ENCODE measurements around the gene TMEM26.
"Not testable (repeated sequence)": the region's sequence is repeated elsewhere in the genome, so short reads cannot be mapped to it uniquely, and the experiment has no call there.

Gene TMEM26

DNA sequence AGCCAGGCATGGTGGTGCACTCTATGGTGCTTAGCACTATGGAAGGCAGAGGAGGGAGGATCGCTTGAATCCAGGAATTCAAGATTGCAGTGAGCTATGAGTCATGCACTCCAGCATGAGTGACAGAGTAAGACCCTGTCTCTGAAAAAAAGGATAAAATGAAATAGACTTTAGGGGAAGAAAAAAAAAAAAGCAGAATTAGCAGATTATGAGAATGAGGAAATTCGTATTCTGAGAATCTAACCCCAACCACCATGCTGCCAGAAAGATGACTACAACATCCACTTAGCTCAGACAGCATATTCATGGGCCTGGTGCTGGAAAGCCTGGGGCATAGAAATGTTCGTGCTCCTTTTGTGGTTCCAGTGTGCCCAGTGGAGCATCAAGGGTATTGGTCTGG, 63.3 kb downstream of the TMEM26 start:
- no peak overlapping the region for H3K4me3 ChIP-seq (ENCODE audit: low read length)
- no peaks in the 10 kb centered on the region for H3K27me3 ChIP-seq (ENCODE audit: control insufficient read depth, insufficient read depth, low read length)
- no peaks in the 10 kb centered on the region for H3K9me3 ChIP-seq (ENCODE audit: control insufficient read depth, low read length)
- H3K36me3 ChIP-seq (ENCODE audit: control insufficient read depth, insufficient read depth, low read length) = no peaks in the 10 kb centered on the region
- no peak overlapping the region for H3K9ac ChIP-seq (ENCODE audit: low read length)
- H3K4me1 ChIP-seq (ENCODE audit: control insufficient read depth, insufficient read depth, low read length) = no peaks in the 10 kb centered on the region

DNA sequence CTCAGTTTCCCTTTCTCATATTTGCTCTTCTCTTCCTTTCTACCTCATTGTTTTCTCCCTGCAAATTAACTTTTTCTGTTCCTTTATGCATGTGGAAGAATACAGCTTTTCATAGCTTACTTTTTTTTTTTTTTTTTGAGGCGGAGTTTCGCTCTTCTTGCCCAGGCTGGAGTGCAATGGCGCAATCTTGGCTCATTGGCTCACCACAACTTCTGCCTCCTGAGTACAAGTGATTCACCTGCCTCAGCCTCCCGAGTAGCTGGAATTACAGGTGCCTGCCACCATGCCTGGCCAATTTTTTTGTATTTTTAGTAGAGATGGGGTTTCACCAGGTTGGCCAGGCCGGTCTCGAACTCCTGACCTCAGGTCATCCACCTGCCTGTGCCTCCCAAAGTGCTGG, 64.2 kb downstream of the TMEM26 start:
- not testable (repeated sequence) for H3K4me1 ChIP-seq (ENCODE audit: control insufficient read depth, insufficient read depth, low read length); H3K4me3 ChIP-seq (ENCODE audit: low read length); H3K27me3 ChIP-seq (ENCODE audit: control insufficient read depth, insufficient read depth, low read length); H3K36me3 ChIP-seq (ENCODE audit: control insufficient read depth, insufficient read depth, low read length); H3K9ac ChIP-seq (ENCODE audit: low read length); H3K9me3 ChIP-seq (ENCODE audit: control insufficient read depth, low read length)

DNA sequence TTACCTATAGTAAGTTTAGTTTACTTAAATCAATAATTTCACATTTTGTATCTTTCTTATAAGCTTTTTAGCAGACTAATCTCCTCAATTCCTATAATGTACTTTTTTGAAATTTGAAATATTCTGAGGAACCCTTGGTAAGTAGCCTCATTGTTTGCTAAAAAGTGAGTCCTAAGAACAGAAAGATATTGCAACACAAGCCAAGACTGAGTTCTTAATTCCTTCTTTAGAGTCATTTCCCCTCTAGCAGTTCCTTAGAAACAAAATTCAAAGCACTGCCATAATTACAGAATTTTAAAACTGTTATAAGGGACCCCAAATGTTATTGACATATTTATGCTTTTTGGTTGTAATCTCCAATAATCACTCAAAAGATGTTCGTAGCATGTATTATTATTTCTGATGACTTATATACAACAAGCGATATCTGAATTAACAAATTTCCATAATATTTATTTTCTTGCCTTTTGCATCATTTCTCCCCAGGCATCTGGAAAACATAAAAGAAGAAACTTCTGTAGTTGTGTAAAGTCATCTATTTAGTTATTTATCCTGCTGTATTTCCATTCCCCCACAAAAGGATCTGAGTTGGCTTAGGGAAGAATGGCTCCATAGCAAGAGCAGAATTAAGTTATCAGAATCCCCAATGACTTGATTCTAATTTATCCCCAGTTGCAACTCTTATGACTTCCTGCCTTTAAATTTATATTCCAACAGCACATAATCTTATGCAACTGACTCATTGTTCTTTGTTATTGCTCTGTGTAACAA, 67.8 kb downstream of the TMEM26 start:
- H3K27me3 ChIP-seq (ENCODE audit: control insufficient read depth, insufficient read depth, low read length) = no peaks in the 10 kb centered on the region

DNA sequence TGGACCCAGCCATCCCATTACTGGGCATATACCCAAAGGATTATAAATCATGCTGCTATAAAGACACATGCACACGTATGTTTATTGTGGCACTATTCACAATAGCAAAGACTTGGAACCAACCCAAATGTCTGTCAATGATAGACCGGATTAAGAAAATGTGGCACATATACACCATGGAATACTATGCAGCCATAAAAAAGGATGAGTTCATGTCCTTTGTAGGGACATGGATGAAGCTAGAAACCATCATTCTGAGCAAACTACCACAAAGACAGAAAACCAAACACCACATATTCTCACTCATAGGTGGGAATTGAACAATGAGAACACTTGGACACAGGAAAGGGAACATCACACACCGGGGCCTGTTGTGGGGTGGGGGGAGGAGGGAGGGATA, 72.0 kb downstream of the TMEM26 start:
- H3K4me3 ChIP-seq (ENCODE audit: low read length) = not testable (repeated sequence)

More for the DNA sequence above, 67.8 kb downstream of the TMEM26 start:
- H3K9me3 ChIP-seq (ENCODE audit: control insufficient read depth, low read length) = no peaks in the 10 kb centered on the region
- H3K36me3 ChIP-seq (ENCODE audit: control insufficient read depth, insufficient read depth, low read length) = no peaks in the 10 kb centered on the region
- H3K9ac ChIP-seq (ENCODE audit: low read length) = no peak overlapping the region
- H3K4me3 ChIP-seq (ENCODE audit: low read length) = no peak overlapping the region
- no peaks in the 10 kb centered on the region for H3K4me1 ChIP-seq (ENCODE audit: control insufficient read depth, insufficient read depth, low read length)

DNA sequence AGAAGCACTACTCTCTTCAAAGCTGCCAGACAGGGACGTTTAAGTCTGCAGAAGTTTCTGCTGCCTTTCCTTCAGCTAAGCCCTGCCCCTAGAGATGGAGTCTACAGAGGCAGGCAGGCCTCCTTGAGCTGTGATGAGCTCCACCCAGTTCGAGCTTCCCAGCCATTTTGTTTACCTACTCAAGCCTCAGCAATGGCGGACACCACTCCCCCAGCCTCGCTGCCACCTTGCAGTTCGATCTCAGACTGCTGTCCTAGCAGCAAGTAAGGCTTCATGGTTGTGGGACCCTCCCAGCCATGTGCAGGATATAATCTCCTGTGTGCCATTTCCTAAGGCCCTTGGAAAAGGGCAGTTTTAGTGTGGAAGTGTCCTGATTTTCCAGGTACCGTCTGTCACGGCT, 74.3 kb downstream of the TMEM26 start:
- Histone ChIP-seq H3K27me3 (ENCODE audit: control insufficient read depth, insufficient read depth, low read length) (no peaks in the 10 kb centered on the region), H3K4me3 (ENCODE audit: low read length) (no peak overlapping the region), H3K9ac (ENCODE audit: low read length) (no peak overlapping the region), H3K4me1 (ENCODE audit: control insufficient read depth, insufficient read depth, low read length) (no peaks in the 10 kb centered on the region), H3K36me3 (ENCODE audit: control insufficient read depth, insufficient read depth, low read length) (no peaks in the 10 kb centered on the region), H3K9me3 (ENCODE audit: control insufficient read depth, low read length) (no peaks in the 10 kb centered on the region)

More for the DNA sequence above, 72.0 kb downstream of the TMEM26 start:
- not testable (repeated sequence) for H3K27me3 ChIP-seq (ENCODE audit: control insufficient read depth, insufficient read depth, low read length); H3K36me3 ChIP-seq (ENCODE audit: control insufficient read depth, insufficient read depth, low read length); H3K9me3 ChIP-seq (ENCODE audit: control insufficient read depth, low read length); H3K9ac ChIP-seq (ENCODE audit: low read length); H3K4me1 ChIP-seq (ENCODE audit: control insufficient read depth, insufficient read depth, low read length)

DNA sequence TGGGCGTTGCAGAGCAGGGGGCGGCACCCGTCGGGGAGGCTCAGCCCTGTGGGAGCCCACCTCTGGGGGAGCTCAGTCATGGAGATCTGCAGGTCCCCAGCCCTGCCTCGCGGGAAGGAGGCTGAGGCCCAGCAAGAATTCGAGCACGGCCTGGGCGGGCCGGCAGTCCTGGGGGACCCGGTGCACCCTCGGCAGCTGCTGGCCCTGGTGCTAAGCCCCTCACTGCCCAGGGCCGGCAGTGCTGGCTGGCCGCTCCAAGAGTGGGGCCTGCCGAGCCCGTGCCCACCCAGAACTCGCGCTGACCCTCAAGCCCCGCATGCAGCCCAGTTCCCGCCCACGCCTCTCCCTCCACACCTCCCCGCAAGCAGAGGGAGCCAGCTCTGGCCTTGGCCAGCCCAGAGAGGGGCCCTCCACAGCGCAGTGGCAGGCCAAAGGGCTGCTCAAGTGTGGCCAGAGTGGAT, 76.2 kb downstream of the TMEM26 start:
- Histone ChIP-seq H3K9me3 (ENCODE audit: control insufficient read depth, low read length) (no peaks in the 10 kb centered on the region), H3K4me3 (ENCODE audit: low read length) (no peak overlapping the region), H3K4me1 (ENCODE audit: control insufficient read depth, insufficient read depth, low read length) (no peaks in the 10 kb centered on the region), H3K27me3 (ENCODE audit: control insufficient read depth, insufficient read depth, low read length) (no peaks in the 10 kb centered on the region), H3K36me3 (ENCODE audit: control insufficient read depth, insufficient read depth, low read length) (no peaks in the 10 kb centered on the region), H3K9ac (ENCODE audit: low read length) (no peak overlapping the region)

DNA sequence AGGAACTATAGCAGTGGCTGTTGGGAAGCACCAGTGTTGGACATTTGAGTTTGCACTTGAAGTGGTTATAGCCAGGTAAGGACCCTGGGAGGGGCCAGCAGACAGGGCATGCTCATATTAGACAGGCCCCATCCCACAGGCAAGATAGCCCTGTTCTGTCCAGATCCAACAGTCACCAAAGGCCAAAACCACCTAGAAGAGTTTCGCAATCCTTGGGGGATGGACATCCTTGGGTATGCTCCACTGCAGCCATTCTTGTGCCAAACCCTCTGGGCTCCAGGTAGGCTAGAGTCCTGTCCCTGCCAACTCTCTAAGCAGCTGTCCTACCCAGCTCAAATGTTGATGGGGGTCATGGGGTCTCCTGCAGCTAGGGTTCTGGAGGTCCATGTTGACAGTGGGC, 76.8 kb downstream of the TMEM26 start:
- H3K9me3 ChIP-seq (ENCODE audit: control insufficient read depth, low read length) = no peaks in the 10 kb centered on the region
- H3K4me1 ChIP-seq (ENCODE audit: control insufficient read depth, insufficient read depth, low read length) = no peaks in the 10 kb centered on the region
- H3K9ac ChIP-seq (ENCODE audit: low read length) = no peak overlapping the region
- no peak overlapping the region for H3K4me3 ChIP-seq (ENCODE audit: low read length)
- no peaks in the 10 kb centered on the region for H3K36me3 ChIP-seq (ENCODE audit: control insufficient read depth, insufficient read depth, low read length)
- no peaks in the 10 kb centered on the region for H3K27me3 ChIP-seq (ENCODE audit: control insufficient read depth, insufficient read depth, low read length)

DNA sequence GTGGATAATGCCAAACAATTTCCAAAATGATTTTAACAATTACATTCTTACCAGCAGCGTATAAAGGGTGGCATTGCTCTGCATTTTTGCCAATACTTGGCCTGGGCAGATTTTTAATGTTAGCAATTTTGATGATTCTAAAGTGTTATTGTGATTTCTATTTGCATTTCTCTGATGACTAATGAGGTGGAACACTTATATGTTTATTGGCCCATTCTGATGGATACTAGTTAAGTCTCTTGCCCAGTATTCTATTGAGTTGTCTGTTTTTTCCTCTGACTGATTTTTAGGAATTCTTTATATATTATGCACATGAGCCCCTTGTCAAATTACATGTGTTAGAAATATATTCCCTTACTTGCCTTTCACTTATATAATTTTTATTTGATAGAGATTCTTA, 86.8 kb downstream of the TMEM26 start:
- H3K9me3 ChIP-seq (ENCODE audit: control insufficient read depth, low read length) = no peaks in the 10 kb centered on the region
- H3K4me1 ChIP-seq (ENCODE audit: control insufficient read depth, insufficient read depth, low read length) = no peaks in the 10 kb centered on the region
- H3K27me3 ChIP-seq (ENCODE audit: control insufficient read depth, insufficient read depth, low read length) = no peaks in the 10 kb centered on the region
- H3K4me3 ChIP-seq (ENCODE audit: low read length) = no peak overlapping the region
- no peaks in the 10 kb centered on the region for H3K36me3 ChIP-seq (ENCODE audit: control insufficient read depth, insufficient read depth, low read length)
- H3K9ac ChIP-seq (ENCODE audit: low read length) = no peak overlapping the region

DNA sequence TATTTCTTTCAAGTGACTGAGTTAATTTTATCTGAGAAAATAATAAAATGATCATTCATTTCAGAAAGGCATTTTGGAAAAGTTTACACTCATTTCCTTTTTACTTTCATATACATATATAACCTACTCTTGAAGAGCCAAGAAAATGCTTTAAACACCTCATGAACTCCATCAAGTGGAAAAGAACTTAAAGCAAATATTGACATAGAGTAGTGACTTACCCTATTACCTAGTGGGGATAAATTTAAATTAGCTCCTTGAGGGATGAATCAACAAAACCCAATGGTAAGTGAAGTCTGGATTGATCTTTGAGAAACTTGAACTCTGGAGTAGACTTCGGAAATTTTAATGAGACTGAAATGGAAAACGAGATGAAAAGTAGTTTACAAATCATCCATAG, 88.6 kb downstream of the TMEM26 start:
- no peaks in the 10 kb centered on the region for H3K27me3 ChIP-seq (ENCODE audit: control insufficient read depth, insufficient read depth, low read length)
- H3K4me3 ChIP-seq (ENCODE audit: low read length) = no peak overlapping the region
- no peaks in the 10 kb centered on the region for H3K4me1 ChIP-seq (ENCODE audit: control insufficient read depth, insufficient read depth, low read length)
- H3K9me3 ChIP-seq (ENCODE audit: control insufficient read depth, low read length) = no peaks in the 10 kb centered on the region
- H3K9ac ChIP-seq (ENCODE audit: low read length) = no peak overlapping the region
- H3K36me3 ChIP-seq (ENCODE audit: control insufficient read depth, insufficient read depth, low read length) = no peaks in the 10 kb centered on the region

DNA sequence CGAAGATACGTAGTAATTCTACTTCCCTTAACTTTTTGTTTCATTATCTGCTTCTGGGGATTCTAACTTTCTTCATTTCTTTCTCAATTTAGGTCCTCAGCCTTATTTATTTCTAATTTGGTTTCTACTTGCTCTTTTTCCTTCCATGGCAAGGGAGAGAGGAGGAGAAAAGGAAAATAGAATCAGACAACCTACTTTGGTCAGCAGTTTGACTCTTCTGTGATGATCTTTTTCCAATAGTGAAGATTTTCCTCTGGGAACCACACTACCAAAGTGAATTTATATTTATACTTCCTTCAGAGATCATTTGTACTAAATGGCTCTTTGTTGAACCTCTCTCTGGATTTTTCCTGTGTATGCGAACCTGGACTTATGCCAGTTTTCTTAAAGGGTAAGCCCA, 90.2 kb downstream of the TMEM26 start:
- Histone ChIP-seq H3K4me3 (ENCODE audit: low read length) (no peak overlapping the region), H3K9me3 (ENCODE audit: control insufficient read depth, low read length) (no peaks in the 10 kb centered on the region), H3K36me3 (ENCODE audit: control insufficient read depth, insufficient read depth, low read length) (no peaks in the 10 kb centered on the region), H3K27me3 (ENCODE audit: control insufficient read depth, insufficient read depth, low read length) (no peaks in the 10 kb centered on the region), H3K4me1 (ENCODE audit: control insufficient read depth, insufficient read depth, low read length) (no peaks in the 10 kb centered on the region), H3K9ac (ENCODE audit: low read length) (no peak overlapping the region)

DNA sequence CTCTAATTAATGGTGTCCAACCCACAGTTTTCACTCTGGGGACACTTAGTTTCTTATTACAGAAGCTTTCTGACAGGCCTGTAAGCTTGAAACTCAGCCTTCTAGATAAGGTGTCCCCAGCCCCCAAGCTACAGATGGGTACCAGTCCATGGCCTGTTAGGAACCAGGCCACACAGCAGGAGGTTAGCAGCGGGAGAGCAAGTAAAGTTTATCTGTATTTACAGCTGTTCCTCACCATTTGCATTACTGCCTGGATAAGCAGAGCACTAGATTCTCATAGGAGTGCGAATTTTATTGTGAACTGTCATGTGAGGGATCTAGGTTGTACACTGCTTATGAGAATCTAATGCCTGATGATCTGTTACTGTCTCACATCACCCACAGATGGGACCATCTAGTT, 93.7 kb downstream of the TMEM26 start:
- Histone ChIP-seq H3K4me1 (ENCODE audit: control insufficient read depth, insufficient read depth, low read length) (no peaks in the 10 kb centered on the region), H3K9me3 (ENCODE audit: control insufficient read depth, low read length) (no peaks in the 10 kb centered on the region), H3K36me3 (ENCODE audit: control insufficient read depth, insufficient read depth, low read length) (no peaks in the 10 kb centered on the region), H3K4me3 (ENCODE audit: low read length) (no peak overlapping the region), H3K9ac (ENCODE audit: low read length) (no peak overlapping the region), H3K27me3 (ENCODE audit: control insufficient read depth, insufficient read depth, low read length) (no peaks in the 10 kb centered on the region)

DNA sequence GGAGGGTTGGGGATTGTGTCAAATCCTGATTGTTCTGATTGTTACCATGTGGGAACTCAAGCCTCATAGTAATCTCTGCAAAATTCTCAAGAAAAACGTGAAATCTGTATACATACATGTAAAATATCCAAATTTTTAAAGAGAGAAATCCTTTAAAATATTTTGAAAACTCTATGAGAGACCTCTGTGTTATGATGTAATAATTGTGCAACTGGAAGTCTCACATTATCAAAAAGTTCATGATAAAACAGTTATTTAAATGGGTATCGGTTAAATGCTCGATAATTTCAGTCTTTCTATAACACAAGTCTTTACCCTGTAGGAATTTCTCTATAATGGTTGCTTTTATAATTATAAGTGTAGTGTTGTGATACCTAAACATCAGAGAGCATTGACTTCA, 95.5 kb downstream of the TMEM26 start:
- Histone ChIP-seq H3K4me3 (ENCODE audit: low read length) (no peak overlapping the region), H3K9ac (ENCODE audit: low read length) (no peak overlapping the region), H3K4me1 (ENCODE audit: control insufficient read depth, insufficient read depth, low read length) (no peaks in the 10 kb centered on the region), H3K36me3 (ENCODE audit: control insufficient read depth, insufficient read depth, low read length) (no peaks in the 10 kb centered on the region), H3K9me3 (ENCODE audit: control insufficient read depth, low read length) (no peaks in the 10 kb centered on the region), H3K27me3 (ENCODE audit: control insufficient read depth, insufficient read depth, low read length) (no peaks in the 10 kb centered on the region)
